Stimulated activated CD4-positive, alpha-beta T cell treated with anti-CD3 and anti-CD28 coated beads, Interleukin-12 subunit alpha, Interleukin-12 subunit beta, amount 100 ng/mL, for 4 hours (primary cell): ENCODE measurements around the gene SUN2.

Experiments used
- DNase-seq: peaks from one replicate; pipeline ENCODE4 v3.0.0-alpha.2; 2020

Gene SUN2

GRCh38 chr22:38751422-38752346 is 4.1 kb downstream of the SUN2 start:
- DNase-seq = peak; percentile 52

GRCh38 chr22:38751066-38751421 is 4.8 kb downstream of the SUN2 start:
- no peak for DNase-seq

GRCh38 chr22:38750638-38751037 is 5.2 kb downstream of the SUN2 start:
- DNase-seq = no peak

- DNase-seq = no peak
These were observed 5.7 kb downstream of the SUN2 start for GRCh38 chr22:38750104-38750503.

- DNase-seq = no peak
These were observed 7.2 kb downstream of the SUN2 start for GRCh38 chr22:38748487-38749136.

- no peak for DNase-seq
These were observed 9.9 kb downstream of the SUN2 start for GRCh38 chr22:38745676-38746460.

GRCh38 chr22:38744981-38745380 is 10.8 kb downstream of the SUN2 start:
- DNase-seq = no peak

- no peak for DNase-seq
These were observed 13.4 kb downstream of the SUN2 start for GRCh38 chr22:38742176-38742942.

- DNase-seq = no peak
These were observed 14.2 kb downstream of the SUN2 start for GRCh38 chr22:38741576-38741975.

GRCh38 chr22:38741166-38741565 is 14.6 kb downstream of the SUN2 start:
- no peak for DNase-seq

GRCh38 chr22:38740754-38741153 is 15.0 kb downstream of the SUN2 start:
- DNase-seq = no peak

GRCh38 chr22:38740116-38740723 is 15.6 kb downstream of the SUN2 start:
- DNase-seq = no peak

GRCh38 chr22:38739300-38740055 is 16.3 kb downstream of the SUN2 start:
- DNase-seq = no peak

GRCh38 chr22:38738475-38739070 is 17.2 kb downstream of the SUN2 start:
- no peak for DNase-seq

GRCh38 chr22:38737302-38738060 is 18.3 kb downstream of the SUN2 start:
- no peak for DNase-seq

GRCh38 chr22:38736257-38736570 is 19.6 kb downstream of the SUN2 start:
- DNase-seq = no peak

GRCh38 chr22:38735465-38736256 is 20.1 kb downstream of the SUN2 start:
- no peak for DNase-seq

- DNase-seq = no peak
These were observed 20.7 kb downstream of the SUN2 start for GRCh38 chr22:38735126-38735464.

- no peak for DNase-seq
These were observed 21.2 kb downstream of the SUN2 start for GRCh38 chr22:38734421-38735100.
